Activated T-helper 2 cell treated with anti-CD3 and anti-CD28 coated beads, Interferon-gamma antibody, Interleukin-2, Interleukin-4, amounts not matched to agents 10 μg/mL and 5 μg/mL and 100 μg/mL, durations not matched to agents 14 hours and 24 hours and 36 hours (primary cell): ENCODE data around the gene KLF13. TPM values are rescaled to one million over a fixed set of nuclear protein-coding genes. Genes with fewer than 3 reads are reported as not detected.

Experiments
- DNase-seq: peaks from one replicate; pipeline ENCODE4 v3.0.0; 2021; ENCODE audit warnings: low spot score
- H3K27ac Mint-ChIP-seq: one replicate; pipeline ENCODE4 v1.8.0; 2021; ENCODE audit warnings: mixed read lengths
- H3K27me3 Mint-ChIP-seq: one replicate; pipeline ENCODE4 v1.8.0; 2021; ENCODE audit warnings: low read depth, mixed read lengths
- H3K36me3 Mint-ChIP-seq: one replicate; pipeline ENCODE4 v1.8.0; 2021; ENCODE audit warnings: low read depth, mixed read lengths
- H3K4me1 Mint-ChIP-seq: one replicate; pipeline ENCODE4 v1.8.0; 2021; ENCODE audit warnings: low read depth, mixed read lengths
- H3K4me3 Mint-ChIP-seq: one replicate; pipeline ENCODE4 v1.8.0; 2021; ENCODE audit warnings: low read depth, mild to moderate bottlenecking, moderate library complexity, mixed read lengths
- H3K9me3 Mint-ChIP-seq: one replicate; pipeline ENCODE4 v1.8.0; 2021; ENCODE audit warnings: mixed read lengths
- intact Hi-C: fragments of 100-400 bp; cut with micrococcal nuclease; formaldehyde crosslinking; loops from one replicate; pipeline ENCODE4 v1.15.1; 2023
- total RNA-seq: library from RNA; stranded (reverse); gene quantifications from 2 replicates; pipeline ENCODE4 v1.2.3, GENCODE V29; 2022

The KLF13 gene
- total RNA-seq, 1 donor from 2014 or later, result 127 TPM

DNA sequence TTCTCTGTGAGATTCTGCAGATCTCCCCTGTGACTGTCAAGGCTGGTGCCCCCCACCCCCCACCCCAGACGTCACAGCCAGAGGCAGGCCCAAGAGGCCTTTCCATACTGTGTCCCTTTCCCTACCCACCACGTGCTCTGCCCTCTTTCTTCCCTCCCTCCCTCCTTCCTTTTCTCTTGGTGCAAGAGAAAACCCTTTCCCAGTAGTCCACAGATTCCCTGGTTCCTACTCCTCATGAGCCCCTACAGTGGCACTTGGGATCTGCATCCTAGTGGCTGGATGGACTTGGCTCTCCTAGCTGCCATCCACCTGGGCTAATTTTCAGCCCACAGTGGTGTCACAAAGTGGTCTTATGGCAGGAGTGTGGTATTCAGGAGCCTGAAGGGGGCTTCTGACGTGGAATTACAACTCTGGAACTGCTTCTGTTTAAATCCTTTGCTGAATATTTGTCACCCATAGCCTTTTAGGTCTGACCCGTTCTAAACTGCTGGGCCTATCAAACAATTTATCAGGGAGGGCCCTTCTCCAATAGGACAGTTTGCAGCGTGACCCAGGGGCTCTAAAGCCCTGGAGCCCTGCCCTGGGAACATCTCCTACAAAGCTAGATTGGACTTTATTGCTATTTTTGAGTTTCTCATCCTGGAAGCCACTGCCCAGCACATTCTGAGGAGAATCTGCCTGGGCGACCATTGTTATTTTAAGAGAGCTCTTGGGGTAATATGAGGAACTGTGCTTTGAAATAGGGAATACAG is 35.3 kb downstream of the KLF13 start:
- DNase-seq, result no peak
- intact Hi-C loops, result loop anchor here (2.0 kb wide), 1 partner anchor 15 kb away; no protein-coding TSS in a partner anchor
- H3K4me3 Mint-ChIP-seq, result peak overlapping the region; percentile 81
- no peaks in the 10 kb centered on the region for H3K27me3 Mint-ChIP-seq
- H3K36me3 Mint-ChIP-seq, result peaks cover 30% of the 10 kb centered on the region
- H3K27ac Mint-ChIP-seq, result peak overlapping the region; percentile 100
- peaks cover 91% of the 10 kb centered on the region for H3K4me1 Mint-ChIP-seq
- H3K9me3 Mint-ChIP-seq, result no peaks in the 10 kb centered on the region

DNA sequence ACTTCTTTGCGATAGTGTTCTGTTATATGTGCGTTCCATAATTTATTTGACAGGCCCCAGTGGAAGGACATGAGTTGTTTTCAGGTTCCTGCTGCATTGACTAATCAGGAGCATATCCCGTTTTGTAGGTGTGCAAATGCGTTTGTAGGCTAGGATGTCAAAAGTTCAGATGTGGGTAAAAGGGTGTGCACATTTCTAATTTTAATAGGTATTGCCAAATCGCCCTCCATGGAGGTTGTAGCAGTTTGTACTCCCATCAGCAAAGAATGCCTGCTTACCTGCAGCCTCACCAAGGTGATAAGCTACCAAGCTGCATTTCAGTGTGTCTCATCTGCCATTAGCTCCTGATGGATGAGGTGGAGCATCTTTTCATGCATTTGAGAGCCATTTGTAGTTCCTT is 36.3 kb downstream of the KLF13 start:
- H3K4me1 Mint-ChIP-seq, result peaks cover 94% of the 10 kb centered on the region
- peak overlapping the region; percentile 54 for H3K4me3 Mint-ChIP-seq
- H3K27me3 Mint-ChIP-seq, result no peaks in the 10 kb centered on the region
- H3K9me3 Mint-ChIP-seq, result no peaks in the 10 kb centered on the region
- intact Hi-C loops, result no loop called here
- H3K27ac Mint-ChIP-seq, result peak overlapping the region; percentile 100
- H3K36me3 Mint-ChIP-seq, result peaks cover 26% of the 10 kb centered on the region
- DNase-seq, result no peak

GRCh38 chr15:31364301-31365031 is 37.8 kb downstream of the KLF13 start:
- Mint-ChIP-seq H3K4me1 (peaks cover 91% of the 10 kb centered on the region), H3K36me3 (peaks cover 29% of the 10 kb centered on the region), H3K27ac (peak overlapping the region; percentile 100), H3K27me3 (no peaks in the 10 kb centered on the region), H3K9me3 (peaks cover 4% of the 10 kb centered on the region), H3K4me3 (peak overlapping the region; percentile 63)
- DNase-seq, result no peak
- intact Hi-C loops, result no loop called here

DNA sequence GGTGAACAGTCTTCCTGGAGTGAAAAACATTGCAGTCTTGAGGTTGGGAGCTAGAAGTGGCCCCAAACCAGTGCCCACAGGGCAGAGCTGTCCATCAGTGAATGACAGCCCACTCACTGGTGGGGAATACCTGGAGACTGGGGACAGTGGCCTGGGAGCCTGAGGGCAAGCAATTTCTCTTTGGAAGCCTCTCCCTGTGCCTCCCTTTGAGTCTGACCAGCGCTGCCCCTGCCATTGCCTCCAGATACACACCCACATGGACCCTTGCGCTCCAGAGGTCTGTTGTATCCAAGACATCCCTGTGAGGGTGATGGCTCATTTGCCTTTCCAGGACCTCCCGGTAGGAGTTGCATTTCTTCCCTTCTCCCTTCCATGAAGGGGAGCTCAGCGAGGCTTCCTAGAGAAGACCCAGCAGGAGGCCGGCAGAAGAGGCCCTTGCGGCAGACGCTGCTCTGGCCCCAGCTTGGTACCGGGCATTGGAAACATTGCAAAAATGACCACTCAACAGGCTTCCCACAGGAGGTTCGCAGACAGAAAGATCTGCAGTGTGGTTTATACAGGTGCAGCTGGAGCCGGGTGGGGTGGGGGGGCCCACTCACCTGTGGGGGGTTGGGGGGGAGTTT is 38.5 kb downstream of the KLF13 start:
- Mint-ChIP-seq H3K36me3 (peaks cover 36% of the 10 kb centered on the region), H3K27ac (peak overlapping the region; percentile 100), H3K4me3 (peak overlapping the region; percentile 61), H3K9me3 (peaks cover 8% of the 10 kb centered on the region), H3K4me1 (peaks cover 91% of the 10 kb centered on the region), H3K27me3 (no peaks in the 10 kb centered on the region)
- no peak for DNase-seq
- intact Hi-C loops, result no loop called here

DNA sequence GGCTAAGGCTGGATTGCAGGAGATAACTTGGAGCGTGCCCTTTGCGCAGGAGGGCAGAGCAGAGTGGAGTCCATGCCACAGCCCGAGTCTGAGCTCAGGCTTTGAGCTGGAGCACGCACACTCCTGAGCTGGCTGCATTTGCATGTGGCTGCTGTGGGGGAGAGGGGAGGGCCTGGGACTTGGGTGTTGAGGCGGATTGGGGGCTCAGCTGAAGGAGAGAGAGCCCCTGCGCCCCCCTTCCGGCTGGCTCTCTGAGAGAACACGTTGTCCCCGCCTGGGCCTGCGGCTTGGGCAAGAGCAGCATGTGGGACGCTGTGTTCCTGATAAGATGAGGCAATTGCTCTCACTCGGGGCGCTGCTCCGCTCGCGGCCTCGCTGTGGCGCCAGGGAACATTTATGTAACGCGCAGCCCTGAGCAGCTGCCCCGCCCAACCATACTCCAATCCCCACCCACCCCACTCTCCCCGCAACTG is 39.1 kb downstream of the KLF13 start:
- intact Hi-C loops, result loop anchor here (1.0 to 2.0 kb wide), 3 partner anchors 27 to 123 kb away; no protein-coding TSS in a partner anchor
- H3K27me3 Mint-ChIP-seq, result no peaks in the 10 kb centered on the region
- H3K9me3 Mint-ChIP-seq, result peaks cover 8% of the 10 kb centered on the region
- peaks cover 37% of the 10 kb centered on the region for H3K36me3 Mint-ChIP-seq
- peak overlapping the region; percentile 61 for H3K4me3 Mint-ChIP-seq
- peaks cover 88% of the 10 kb centered on the region for H3K4me1 Mint-ChIP-seq
- peak overlapping the region; percentile 100 for H3K27ac Mint-ChIP-seq
- DNase-seq, result peak; percentile 72

GRCh38 chr15:31366169-31366734 is 39.6 kb downstream of the KLF13 start:
- H3K4me3 Mint-ChIP-seq, result peak overlapping the region; percentile 61
- peaks cover 88% of the 10 kb centered on the region for H3K4me1 Mint-ChIP-seq
- no peak for DNase-seq
- H3K27me3 Mint-ChIP-seq, result no peaks in the 10 kb centered on the region
- H3K36me3 Mint-ChIP-seq, result peaks cover 43% of the 10 kb centered on the region
- H3K9me3 Mint-ChIP-seq, result peaks cover 8% of the 10 kb centered on the region
- intact Hi-C loops, result loop anchor here (1.0 to 2.0 kb wide), 3 partner anchors 27 to 122 kb away; no protein-coding TSS in a partner anchor
- peak overlapping the region; percentile 100 for H3K27ac Mint-ChIP-seq

- DNase-seq, result no peak
- no peaks in the 10 kb centered on the region for H3K27me3 Mint-ChIP-seq
- peaks cover 44% of the 10 kb centered on the region for H3K36me3 Mint-ChIP-seq
- H3K9me3 Mint-ChIP-seq, result peaks cover 8% of the 10 kb centered on the region
- intact Hi-C loops, result loop anchor here (2.0 kb wide), 1 partner anchor 26 kb away; no protein-coding TSS in a partner anchor
- peak overlapping the region; percentile 10 for H3K4me3 Mint-ChIP-seq
- peaks cover 79% of the 10 kb centered on the region for H3K4me1 Mint-ChIP-seq
- peak overlapping the region; percentile 100 for H3K27ac Mint-ChIP-seq
Measured at GRCh38 chr15:31367021-31367729, 40.5 kb downstream of the KLF13 start.

DNA sequence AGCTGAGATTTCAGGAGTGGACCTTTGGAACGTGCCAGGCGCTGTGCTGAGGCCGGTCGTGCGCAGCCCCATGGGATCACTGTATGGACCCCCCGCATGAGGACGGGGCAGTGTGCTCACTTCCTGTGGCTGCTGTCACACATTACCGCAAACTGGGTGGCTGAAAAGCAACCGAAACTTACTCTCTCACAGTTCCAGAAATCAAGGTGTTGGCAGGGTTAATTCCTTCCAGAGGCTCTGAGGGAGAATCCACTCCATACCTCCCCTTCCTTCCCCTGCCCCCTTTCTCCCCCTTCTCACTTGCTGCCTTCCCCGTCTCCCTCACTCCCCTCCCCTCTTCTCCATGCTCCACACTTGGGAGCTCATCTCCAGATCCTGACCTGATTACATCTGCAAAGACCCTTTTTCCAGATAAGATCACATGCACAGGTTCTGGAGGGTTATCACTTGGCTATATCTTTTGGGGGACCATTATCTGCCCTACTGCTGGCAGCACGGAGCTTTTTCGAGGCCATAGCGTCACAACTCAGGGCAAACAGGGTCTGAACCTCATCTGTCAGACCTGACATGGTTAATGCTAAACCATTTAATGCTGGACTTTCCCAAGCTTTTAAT is 41.2 kb downstream of the KLF13 start:
- intact Hi-C loops, result loop anchor here (2.0 kb wide), 1 partner anchor 25 kb away; no protein-coding TSS in a partner anchor
- peaks cover 8% of the 10 kb centered on the region for H3K9me3 Mint-ChIP-seq
- DNase-seq, result no peak
- peaks cover 73% of the 10 kb centered on the region for H3K4me1 Mint-ChIP-seq
- peaks cover 43% of the 10 kb centered on the region for H3K36me3 Mint-ChIP-seq
- peak overlapping the region; percentile 13 for H3K4me3 Mint-ChIP-seq
- H3K27me3 Mint-ChIP-seq, result no peaks in the 10 kb centered on the region
- peak overlapping the region; percentile 100 for H3K27ac Mint-ChIP-seq

DNA sequence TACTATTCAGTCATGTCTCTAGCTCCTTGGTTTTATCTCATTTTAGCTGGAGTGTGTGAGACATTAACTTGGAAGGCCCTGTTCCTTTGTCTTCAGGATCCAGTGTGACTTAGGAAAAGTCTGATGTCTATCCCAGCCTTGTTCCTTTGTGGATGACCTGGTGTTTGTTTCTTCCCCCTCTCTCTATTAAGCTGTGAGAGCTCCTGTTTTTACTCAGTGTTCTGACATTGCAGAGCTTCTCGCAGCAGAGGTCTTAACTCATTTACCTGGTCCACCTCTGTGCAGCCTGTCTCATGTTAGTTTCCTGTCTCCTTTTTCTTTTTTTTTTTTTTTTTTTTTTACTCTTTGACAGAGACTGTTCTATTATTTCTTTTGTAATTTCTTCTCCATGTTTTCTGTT is 43.1 kb downstream of the KLF13 start:
- Mint-ChIP-seq H3K9me3 (peaks cover 8% of the 10 kb centered on the region), H3K27ac (peak overlapping the region; percentile 45), H3K36me3 (peaks cover 49% of the 10 kb centered on the region), H3K4me3 (no peak overlapping the region), H3K27me3 (no peaks in the 10 kb centered on the region), H3K4me1 (peaks cover 54% of the 10 kb centered on the region)
- no peak for DNase-seq
- intact Hi-C loops, result no loop called here

DNA sequence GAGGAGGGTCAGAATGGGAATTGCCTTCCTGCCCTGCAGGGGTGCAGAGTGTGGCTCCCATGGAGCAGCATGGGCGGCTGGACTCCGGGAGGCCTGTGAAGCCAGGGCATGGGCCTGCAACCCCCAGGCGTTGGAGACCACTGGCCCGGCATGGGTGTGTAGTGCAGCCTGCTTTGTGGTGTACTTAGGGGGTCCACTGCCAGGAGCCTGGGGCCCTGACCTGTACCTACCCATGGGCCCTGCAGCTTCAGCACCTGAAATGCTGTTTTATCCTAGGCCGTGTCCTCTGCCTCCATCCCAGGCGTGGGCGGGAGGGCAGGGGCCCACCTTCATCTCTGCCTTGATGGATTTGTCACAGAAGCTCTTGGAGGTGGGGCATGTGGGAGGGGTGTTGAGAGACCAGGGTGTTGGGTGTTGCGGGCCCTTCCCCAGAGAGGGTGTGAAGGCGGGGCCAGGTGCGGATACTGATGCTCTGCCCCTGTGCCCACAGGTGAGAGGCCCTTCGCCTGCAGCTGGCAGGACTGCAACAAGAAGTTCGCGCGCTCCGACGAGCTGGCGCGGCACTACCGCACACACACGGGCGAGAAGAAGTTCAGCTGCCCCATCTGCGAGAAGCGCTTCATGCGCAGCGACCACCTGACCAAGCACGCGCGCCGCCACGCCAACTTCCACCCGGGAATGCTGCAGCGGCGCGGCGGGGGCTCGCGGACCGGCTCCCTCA is 45.0 kb downstream of the KLF13 start:
- peaks cover 8% of the 10 kb centered on the region for H3K9me3 Mint-ChIP-seq
- peaks cover 45% of the 10 kb centered on the region for H3K4me1 Mint-ChIP-seq
- no peaks in the 10 kb centered on the region for H3K27me3 Mint-ChIP-seq
- no peak overlapping the region for H3K4me3 Mint-ChIP-seq
- peaks cover 63% of the 10 kb centered on the region for H3K36me3 Mint-ChIP-seq
- H3K27ac Mint-ChIP-seq, result no peak overlapping the region
- no peak for DNase-seq
- intact Hi-C loops, result no loop called here

GRCh38 chr15:31372635-31373091 is 46.0 kb downstream of the KLF13 start:
- H3K4me3 Mint-ChIP-seq, result no peak overlapping the region
- no peak overlapping the region for H3K27ac Mint-ChIP-seq
- DNase-seq, result no peak

More at GRCh38 chr15:31372635-31373091, 46.0 kb downstream of the KLF13 start:
- H3K4me1 Mint-ChIP-seq, result peaks cover 36% of the 10 kb centered on the region
- H3K27me3 Mint-ChIP-seq, result no peaks in the 10 kb centered on the region
- intact Hi-C loops, result no loop called here
- H3K36me3 Mint-ChIP-seq, result peaks cover 63% of the 10 kb centered on the region
- peaks cover 8% of the 10 kb centered on the region for H3K9me3 Mint-ChIP-seq
